ENCODE data around the gene CFL2.

Gene CFL2

DNA sequence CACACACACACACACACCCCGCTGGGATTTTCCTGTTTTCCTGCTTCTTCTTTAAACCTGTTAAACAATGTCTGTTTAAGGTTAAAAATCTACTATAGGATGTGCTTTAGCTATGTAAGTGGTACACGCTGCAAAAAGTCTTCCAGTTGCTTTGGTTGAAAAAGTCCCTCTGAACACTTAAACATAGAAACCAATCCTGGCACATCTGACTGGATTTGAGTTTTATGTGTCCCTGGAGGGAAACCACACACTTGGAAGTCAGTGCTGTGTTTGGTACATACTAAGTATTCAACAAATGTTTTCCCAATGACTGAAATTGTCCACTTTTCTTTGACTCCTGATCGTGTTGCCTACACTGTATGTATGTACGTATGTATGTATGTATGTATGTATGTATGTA lies 22.0 kb downstream of the CFL2 start:
- TF ChIP-seq GATA3 (IDR thresholded peaks at IDR 0.05; ENCODE audit: low read depth, low read length) (no peak), GATA2 (IDR thresholded peaks at IDR 0.05; ENCODE audit: low read depth, low read length) (no peak)

DNA sequence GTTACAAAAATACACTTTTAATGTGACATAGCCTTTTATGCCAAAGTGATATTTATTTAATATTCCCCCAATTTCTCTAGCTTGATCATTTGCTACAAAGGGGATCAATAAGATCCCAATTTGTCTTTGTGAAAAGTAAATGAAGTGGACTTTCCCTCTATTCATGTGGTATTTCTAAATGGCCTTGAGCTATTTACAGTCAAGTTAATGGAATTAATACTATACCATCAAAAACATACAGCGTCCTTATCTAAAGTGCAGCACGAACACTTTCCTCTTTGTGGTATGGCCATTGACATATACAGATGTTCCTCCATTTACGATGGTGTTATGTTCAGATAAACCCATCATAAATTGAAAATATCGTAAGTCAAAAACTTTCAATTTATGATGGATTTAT lies 23.2 kb downstream of the CFL2 start:
- TF ChIP-seq GATA2 (IDR thresholded peaks at IDR 0.05; ENCODE audit: low read depth, low read length), result no peak
- TF ChIP-seq GATA3 (IDR thresholded peaks at IDR 0.05; ENCODE audit: low read depth, low read length), result no peak

DNA sequence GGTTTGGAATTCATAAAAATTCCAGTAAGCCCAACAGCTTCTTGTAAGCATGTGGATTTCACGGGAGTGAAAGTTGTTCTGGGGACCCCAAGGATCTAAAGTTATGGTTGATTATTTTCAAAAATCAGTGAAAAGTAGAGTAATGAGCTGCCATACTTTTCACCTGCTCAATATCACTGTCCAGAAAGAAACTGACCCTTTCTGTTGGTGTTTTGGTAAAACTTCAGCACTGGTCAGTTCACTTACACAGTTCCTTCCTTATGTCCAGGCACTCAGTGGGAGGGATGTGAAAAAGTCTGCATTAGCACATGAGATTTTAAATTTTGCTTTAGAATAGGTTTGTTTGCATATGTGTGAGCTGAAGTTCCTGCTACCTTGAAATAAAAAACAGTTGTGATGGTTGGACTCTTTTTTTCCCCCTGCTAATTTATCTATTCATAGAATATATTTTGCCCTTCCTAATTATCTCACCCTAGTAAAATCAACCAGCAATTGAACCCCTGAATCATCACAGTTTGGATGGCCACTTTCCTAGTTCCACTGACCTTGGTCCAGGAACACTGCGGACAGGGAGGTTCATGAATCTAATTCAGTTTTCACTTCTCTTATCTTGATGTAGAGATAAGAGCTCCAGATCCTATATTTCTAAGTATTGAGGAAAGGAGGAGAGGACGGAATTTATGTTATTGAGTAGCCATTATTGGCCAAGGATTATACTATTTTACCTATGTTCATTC lies 25.8 kb downstream of the CFL2 start:
- TF ChIP-seq GATA3 (IDR thresholded peaks at IDR 0.05; ENCODE audit: low read depth, low read length), result no peak
- no peak for TF ChIP-seq GATA2 (IDR thresholded peaks at IDR 0.05; ENCODE audit: low read depth, low read length)

DNA sequence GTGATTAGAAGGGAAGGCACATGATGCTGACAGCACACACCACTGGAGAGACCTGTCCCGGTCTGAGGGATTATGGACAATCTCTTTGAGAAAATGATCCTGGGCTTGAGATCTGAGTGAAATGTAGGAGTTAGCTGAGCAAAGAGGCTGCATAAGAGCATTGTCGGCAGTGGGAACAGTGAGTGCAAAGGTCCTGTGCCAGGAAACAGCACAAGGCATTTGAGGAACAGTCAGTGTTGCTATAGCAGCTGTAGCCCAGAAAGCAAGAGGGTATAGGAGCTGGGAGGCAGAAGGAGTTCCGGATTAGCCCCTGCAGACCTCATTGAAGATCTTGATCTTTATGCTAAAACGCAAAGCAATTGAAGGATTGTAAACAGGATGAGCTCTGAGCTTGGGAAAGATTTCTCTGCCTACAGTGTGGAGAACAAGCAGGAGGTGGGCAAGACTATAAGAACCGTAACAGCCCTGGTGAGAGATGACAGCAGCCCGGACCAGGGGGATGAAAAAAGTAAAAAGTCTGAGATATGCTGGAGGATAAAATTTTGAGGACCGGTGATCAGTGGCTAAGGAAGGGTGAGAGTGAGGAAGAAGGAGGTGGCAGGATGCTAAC lies 28.5 kb downstream of the CFL2 start:
- TF ChIP-seq GATA2 (IDR thresholded peaks at IDR 0.05; ENCODE audit: low read depth, low read length) (no peak), GATA3 (IDR thresholded peaks at IDR 0.05; ENCODE audit: low read depth, low read length) (no peak)

DNA sequence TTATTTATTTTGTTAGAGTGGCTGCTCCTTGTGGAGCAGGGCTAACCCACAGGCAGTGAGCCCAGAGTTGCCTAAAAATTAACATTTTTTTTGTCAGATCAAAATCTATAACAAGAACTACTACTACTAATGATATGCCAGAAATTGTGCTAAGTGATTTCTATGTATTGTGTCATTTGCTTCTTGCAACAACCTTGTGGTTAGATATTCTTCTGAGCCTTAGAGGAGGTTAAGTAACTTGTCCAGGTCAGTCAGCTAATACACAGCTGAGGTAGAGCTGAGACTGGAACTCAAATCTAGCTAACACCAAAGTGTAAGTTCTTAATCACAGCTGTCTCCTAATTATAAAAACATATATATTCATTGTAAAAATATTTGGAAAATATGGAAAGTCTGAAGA lies 29.8 kb downstream of the CFL2 start:
- TF ChIP-seq GATA2 (IDR thresholded peaks at IDR 0.05; ENCODE audit: low read depth, low read length) (no peak), GATA3 (IDR thresholded peaks at IDR 0.05; ENCODE audit: low read depth, low read length) (no peak)

DNA sequence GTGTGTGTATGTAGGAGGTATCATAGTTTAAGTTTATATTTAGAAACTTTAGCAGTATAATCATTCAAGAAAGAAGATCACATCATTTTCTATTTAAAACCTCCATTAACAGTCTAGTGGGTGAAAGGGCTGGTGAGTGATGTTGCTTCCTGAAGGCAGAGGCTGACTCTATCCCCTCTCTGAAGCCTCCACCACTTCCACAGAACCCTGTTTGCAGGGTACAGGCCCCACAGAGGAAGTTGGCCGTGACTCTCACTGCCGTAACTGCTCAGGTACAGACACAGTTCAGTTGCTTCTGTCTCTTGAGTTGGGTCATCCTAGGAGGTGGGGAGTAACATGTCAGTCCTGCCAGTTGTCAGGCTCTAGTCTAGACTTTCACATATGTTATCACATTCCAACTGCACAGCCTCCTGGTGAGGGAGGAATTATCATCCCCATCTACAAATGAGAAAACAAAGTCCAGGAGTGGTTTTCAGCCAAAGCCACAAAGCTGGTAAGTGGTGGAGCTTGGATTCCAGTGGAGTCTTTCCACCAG lies 31.5 kb downstream of the CFL2 start:
- TF ChIP-seq GATA2 (IDR thresholded peaks at IDR 0.05; ENCODE audit: low read depth, low read length) (no peak), GATA3 (IDR thresholded peaks at IDR 0.05; ENCODE audit: low read depth, low read length) (no peak)

DNA sequence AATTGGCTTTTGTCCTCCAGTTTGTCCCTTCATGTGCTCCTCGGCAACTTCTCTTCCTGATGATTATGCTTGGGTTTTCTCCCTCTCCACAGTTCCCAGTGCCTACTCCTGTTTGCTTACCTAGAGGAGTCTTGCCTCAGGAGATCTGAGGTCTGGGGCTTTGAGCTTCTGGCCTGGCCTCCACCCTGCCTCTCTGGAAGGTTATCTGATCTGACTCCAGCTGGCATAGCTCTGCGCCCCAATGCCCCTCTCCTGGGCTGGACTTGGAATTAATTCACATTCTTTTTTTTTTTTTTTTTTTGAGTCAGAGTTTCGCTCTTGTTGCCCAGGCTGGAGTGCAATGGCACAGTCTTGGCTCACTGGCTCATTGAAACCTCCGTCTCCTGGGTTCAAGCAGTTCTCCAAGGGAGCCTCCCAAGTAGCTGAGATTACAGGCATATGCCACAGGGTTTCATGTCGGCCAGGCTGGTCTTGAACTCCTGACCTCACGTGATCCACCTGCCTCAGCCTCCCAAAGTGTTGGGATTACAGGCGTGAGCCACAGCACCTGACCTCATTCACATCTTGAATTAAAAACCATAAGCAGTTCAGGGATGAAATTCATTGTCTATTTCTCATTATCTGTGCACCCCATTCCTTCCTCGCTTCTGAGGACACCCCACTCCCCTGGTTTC lies 33.5 kb downstream of the CFL2 start:
- no peak for TF ChIP-seq GATA3 (IDR thresholded peaks at IDR 0.05; ENCODE audit: low read depth, low read length)
- TF ChIP-seq GATA2 (IDR thresholded peaks at IDR 0.05; ENCODE audit: low read depth, low read length), result no peak

DNA sequence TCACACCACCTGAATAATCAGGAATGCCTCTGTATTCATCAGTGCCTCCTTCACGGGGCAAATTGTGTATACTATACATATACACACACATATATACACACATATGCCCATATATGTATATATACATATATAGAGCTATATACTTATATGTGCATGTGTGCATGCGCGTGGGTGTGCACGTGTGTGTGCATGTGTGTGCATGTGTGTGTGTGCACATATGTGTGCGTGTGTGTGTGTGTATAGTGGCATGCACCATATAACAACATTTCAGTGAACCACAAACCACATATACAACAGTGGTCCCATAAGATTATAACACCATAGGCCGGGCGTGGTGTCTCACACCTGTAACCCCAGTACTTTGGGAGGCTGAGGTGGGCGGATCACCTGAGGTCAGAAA lies 35.7 kb downstream of the CFL2 start:
- TF ChIP-seq GATA3 (IDR thresholded peaks at IDR 0.05; ENCODE audit: low read depth, low read length) (no peak), GATA2 (IDR thresholded peaks at IDR 0.05; ENCODE audit: low read depth, low read length) (no peak)

DNA sequence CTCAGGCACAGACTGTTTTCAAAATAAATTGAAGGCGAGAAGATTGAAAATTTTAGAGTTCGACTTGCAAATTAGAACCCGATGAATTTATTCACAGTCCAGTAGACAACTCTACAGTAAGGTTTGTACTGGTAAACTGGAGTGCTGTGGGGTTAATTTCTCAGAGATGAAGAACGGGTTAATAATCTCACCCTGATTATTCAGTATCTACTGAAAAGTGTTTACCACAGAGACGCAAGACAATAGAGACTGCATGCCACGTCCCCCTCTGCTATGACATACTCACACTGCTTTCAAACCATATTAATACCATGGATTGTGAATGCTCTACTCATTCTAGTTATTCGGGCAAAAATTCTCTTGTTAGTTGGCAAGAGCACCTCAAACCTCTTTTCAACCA lies 36.1 kb downstream of the CFL2 start:
- TF ChIP-seq GATA2 (IDR thresholded peaks at IDR 0.05; ENCODE audit: low read depth, low read length), result no peak
- TF ChIP-seq GATA3 (IDR thresholded peaks at IDR 0.05; ENCODE audit: low read depth, low read length), result no peak

DNA sequence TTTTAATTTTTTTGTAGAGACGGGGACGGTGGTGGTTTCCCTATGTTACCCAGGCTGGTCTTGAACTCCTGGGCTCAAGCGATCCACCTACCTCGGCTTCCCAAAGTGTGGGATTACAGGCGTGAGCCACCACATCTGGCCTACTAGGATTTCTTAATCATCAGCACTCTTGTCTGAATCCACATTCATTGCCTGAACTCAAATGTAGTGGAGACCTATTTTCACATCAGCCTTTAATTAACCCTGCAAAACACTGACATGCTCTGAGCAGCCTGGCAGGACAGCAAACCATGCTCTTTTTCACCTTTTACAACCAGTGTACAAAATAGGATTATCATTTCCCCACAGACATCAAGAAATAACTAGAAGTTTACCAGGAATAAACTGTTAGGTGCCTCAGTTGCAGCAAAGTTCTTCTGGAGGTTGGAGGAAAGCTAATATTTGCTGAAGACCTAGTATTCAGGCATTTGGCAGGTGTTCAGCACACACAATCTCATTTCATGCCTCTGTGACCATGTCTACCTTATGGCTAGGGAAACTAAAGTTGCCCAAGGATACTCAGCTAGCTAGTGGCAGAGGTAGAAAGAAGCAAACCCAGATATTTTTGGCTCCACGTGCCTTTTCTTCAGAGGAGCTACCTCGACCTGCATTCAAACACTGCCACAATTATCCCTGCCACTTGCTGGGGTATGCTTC lies 37.7 kb downstream of the CFL2 start:
- no peak for TF ChIP-seq GATA3 (IDR thresholded peaks at IDR 0.05; ENCODE audit: low read depth, low read length)
- no peak for TF ChIP-seq GATA2 (IDR thresholded peaks at IDR 0.05; ENCODE audit: low read depth, low read length)

DNA sequence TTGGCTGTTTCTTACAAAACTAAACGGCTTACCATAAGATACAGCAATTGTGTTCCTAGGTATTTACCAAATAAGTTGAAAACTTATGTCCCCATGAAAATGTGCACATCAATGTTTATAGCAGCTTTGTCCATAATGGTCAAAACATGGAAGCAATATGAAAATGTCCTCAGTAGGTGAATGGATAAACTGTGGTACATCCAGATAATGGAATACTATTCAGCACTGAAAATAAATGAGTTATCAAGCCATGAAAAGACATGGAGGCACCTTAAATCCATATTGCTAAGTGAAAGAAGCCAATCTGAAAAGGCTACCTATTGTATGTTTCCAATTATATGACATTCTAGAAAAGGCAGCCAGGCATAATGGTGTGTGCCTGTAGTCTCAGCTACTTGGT lies 40.7 kb downstream of the CFL2 start:
- TF ChIP-seq GATA2 (IDR thresholded peaks at IDR 0.05; ENCODE audit: low read depth, low read length) (no peak), GATA3 (IDR thresholded peaks at IDR 0.05; ENCODE audit: low read depth, low read length) (no peak)

DNA sequence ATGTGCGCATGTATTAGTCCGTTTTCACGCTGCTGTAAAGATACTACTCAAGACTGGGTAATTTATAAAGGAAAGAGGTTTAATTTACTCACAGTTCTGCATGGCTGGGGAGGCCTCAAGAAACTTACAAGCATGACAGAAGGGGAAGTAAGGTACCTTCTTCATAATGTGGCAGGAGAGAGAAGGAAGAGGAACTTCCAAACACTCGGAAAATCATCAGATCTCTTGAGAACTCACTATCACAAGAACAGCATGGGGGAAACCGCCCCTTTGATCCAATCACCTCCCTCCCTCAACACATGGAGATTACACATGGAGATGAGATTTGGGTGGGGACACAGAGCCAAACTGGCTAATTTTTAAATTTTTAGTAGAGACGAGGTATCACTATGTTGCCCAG lies 42.7 kb downstream of the CFL2 start:
- TF ChIP-seq GATA3 (IDR thresholded peaks at IDR 0.05; ENCODE audit: low read depth, low read length) (no peak), GATA2 (IDR thresholded peaks at IDR 0.05; ENCODE audit: low read depth, low read length) (no peak)

DNA sequence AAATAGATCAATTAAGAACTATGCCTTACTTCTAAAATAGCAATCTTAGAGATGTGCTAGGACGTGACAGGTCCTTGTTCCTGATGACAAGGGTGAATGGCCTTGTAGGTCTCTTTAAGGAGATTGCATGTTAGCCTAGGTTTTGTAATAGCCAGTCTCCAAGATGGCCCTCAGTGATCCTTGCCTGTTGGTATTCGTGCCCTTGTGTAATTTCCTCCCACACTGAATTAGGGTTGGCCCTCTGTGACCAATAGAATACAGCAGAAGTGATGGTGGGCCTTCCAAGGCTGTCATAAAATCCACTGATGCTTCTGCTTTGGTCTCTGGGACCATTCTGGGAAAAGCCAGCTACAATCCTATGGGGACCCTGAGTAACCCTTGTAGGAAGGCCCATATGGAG lies 46.3 kb downstream of the CFL2 start:
- TF ChIP-seq GATA2 (IDR thresholded peaks at IDR 0.05; ENCODE audit: low read depth, low read length) (no peak), GATA3 (IDR thresholded peaks at IDR 0.05; ENCODE audit: low read depth, low read length) (no peak)

DNA sequence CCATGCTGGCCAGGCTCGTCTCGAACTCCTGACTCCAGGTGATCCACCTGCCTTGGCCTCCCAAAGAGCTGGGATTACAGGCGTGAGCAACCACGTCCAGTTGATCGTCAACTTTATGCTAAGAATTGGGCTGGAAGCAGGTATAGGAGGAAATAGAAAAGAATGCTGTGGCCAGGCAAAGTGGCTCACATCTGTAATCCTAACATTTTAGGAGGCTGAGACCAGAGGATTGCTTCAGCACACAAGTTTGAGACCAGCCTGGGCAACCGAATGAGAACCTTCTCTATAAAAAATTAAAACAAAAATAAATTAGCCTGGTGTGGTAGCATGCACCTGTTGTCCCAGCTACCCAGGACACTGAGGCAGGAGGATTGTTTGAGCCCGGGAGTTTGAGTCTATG lies 47.4 kb downstream of the CFL2 start:
- TF ChIP-seq GATA2 (IDR thresholded peaks at IDR 0.05; ENCODE audit: low read depth, low read length) (no peak), GATA3 (IDR thresholded peaks at IDR 0.05; ENCODE audit: low read depth, low read length) (no peak)
